SK-N-MC (cell line): Measurements from ENCODE around the gene EPN2.
"Not testable (repeated sequence)": the region's sequence is repeated elsewhere in the genome, so short reads cannot be mapped to it uniquely, and the experiment has no call there.

Experiments used
- DNase-seq: peaks from one replicate; pipeline ENCODE4 v3.0.0-alpha.2; 2011; ENCODE audit warnings: low read depth, low spot score
- H3K27ac ChIP-seq: fragments of 200-600 bp; sonication (generic); 2 replicates; pipeline ENCODE4 v1.5.1; 2016; ENCODE audit warnings: mixed run types
- H3K36me3 ChIP-seq: fragments of 200-600 bp; sonication (generic); 2 replicates; pipeline ENCODE4 v1.6.1; 2017; ENCODE audit warnings: antibody characterized with exemption, low read length, mixed read lengths; ENCODE audit not compliant: insufficient read depth
- H3K4me3 ChIP-seq: fragments of 200-600 bp; sonication (generic); 2 replicates; pipeline ENCODE4 v1.5.1; 2016
- H3K9ac ChIP-seq: fragments of 200-600 bp; sonication (generic); 2 replicates; pipeline ENCODE4 v1.8.0; 2017; ENCODE audit warnings: mixed run types, mixed read lengths; ENCODE audit not compliant: insufficient read length
- H3K9me3 ChIP-seq: fragments of 200-600 bp; sonication (generic); 2 replicates; pipeline ENCODE4 v1.6.1; 2017; ENCODE audit warnings: low read depth, mild to moderate bottlenecking, antibody characterized with exemption, low read length, moderate library complexity, mixed read lengths
- EZH2 ChIP-seq: fragments of 200-600 bp; sonication (generic); IDR thresholded peaks from one replicate; pipeline ENCODE4 v1.6.1; 2017; ENCODE audit warnings: antibody characterized with exemption
- FOXP2 ChIP-seq: optimal IDR thresholded peaks from 2 replicates; pipeline ENCODE3; 2011; ENCODE audit warnings: mild to moderate bottlenecking, moderate library complexity; ENCODE audit not compliant: insufficient read depth; ENCODE audit errors: extremely low read length, control extremely low read depth
- POLR2AphosphoS5 ChIP-seq: IDR thresholded peaks from 2 replicates; pipeline ENCODE4 v1.6.1; 2012; ENCODE audit warnings: mild to moderate bottlenecking, low read depth, low read length, borderline replicate concordance

Gene EPN2

GRCh38 chr17:19344311-19345066, 107.3 kb downstream of the EPN2 start:
- Histone ChIP-seq H3K36me3 (no peaks in the 10 kb centered on the region), H3K27ac (no peak overlapping the region), H3K4me3 (no peak overlapping the region), H3K9ac (no peak overlapping the region), H3K9me3 (no peaks in the 10 kb centered on the region)
- no peak for DNase-seq
- TF ChIP-seq POLR2AphosphoS5: no peak
- TF ChIP-seq FOXP2: no peak
- no peak for TF ChIP-seq EZH2

DNA sequence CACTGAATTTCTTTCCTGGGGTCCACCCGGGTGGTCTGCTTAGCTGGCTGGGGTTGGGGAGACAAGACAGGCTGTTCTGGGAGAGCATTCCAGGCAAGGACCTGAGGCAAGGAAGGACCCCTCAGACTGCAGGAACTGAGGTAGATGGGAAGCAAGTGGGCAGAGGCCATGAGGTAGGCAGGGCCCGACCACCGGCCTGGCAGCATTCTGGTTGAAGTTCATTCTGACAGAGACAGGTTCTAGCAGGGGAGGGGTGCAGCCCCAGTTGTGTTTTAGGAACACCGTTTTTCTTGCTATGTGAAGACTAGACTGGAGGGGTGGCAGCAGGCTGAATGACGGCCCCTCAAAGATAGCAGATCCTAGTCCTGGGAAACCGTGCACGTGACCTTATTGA, 107.9 kb downstream of the EPN2 start:
- Histone ChIP-seq H3K27ac (no peak overlapping the region), H3K4me3 (no peak overlapping the region), H3K9me3 (no peaks in the 10 kb centered on the region), H3K36me3 (no peaks in the 10 kb centered on the region), H3K9ac (no peak overlapping the region)
- TF ChIP-seq EZH2: no peak
- TF ChIP-seq FOXP2: no peak
- no peak for TF ChIP-seq POLR2AphosphoS5
- no peak for DNase-seq

GRCh38 chr17:19345486-19346350, 108.6 kb downstream of the EPN2 start:
- H3K9ac ChIP-seq: no peak overlapping the region
- H3K9me3 ChIP-seq: no peaks in the 10 kb centered on the region
- no peak for DNase-seq
- no peak for TF ChIP-seq EZH2
- no peak for TF ChIP-seq FOXP2
- TF ChIP-seq POLR2AphosphoS5: no peak
- H3K36me3 ChIP-seq: no peaks in the 10 kb centered on the region
- no peak overlapping the region for H3K27ac ChIP-seq
- H3K4me3 ChIP-seq: no peak overlapping the region

- Histone ChIP-seq H3K9me3 (no peaks in the 10 kb centered on the region), H3K36me3 (no peaks in the 10 kb centered on the region), H3K4me3 (no peak overlapping the region), H3K9ac (peak overlapping the region; percentile 26), H3K27ac (no peak overlapping the region)
- no peak for DNase-seq
- TF ChIP-seq POLR2AphosphoS5: no peak
- TF ChIP-seq EZH2: no peak
- no peak for TF ChIP-seq FOXP2
These were observed 109.4 kb downstream of the EPN2 start for GRCh38 chr17:19346351-19347255.

DNA sequence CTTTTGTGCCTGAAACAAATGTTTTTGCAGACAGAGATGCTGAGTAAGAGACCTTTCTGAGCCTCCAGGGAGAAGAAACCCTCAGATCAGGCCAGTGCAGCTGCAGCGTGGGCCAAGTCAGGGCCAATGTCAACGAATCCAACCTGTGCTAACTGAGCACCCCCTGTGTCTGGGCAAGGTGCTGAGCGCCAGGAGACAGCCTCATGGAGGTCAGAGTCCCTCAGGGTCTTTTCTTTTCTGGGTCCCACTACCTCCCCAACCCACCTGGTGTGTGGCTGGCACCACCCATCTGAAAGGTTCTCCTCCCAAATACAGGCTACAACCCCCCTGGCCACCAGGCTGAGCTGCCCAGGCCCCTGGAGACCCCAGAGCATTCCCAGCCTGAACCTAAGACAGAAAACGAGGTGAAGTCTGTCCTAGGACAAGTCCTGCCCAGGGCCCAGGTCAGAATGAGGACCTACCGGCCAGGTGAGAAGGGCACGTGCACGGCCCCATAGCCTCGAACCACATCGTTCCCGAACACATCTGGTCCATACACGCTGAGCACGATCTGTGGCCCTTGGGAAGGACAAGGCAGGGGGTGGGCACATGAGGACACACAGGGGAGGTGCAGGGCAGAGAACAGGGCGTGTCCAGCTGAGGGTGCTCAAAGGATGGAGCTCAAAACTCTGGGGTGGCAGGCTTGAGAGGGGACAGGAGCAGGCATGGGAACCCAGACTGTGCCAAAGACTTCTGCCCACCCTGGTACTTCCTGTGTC, 110.3 kb downstream of the EPN2 start:
- Histone ChIP-seq H3K36me3 (no peaks in the 10 kb centered on the region), H3K9me3 (no peaks in the 10 kb centered on the region), H3K9ac (no peak overlapping the region), H3K27ac (no peak overlapping the region), H3K4me3 (no peak overlapping the region)
- no peak for TF ChIP-seq EZH2
- no peak for TF ChIP-seq POLR2AphosphoS5
- TF ChIP-seq FOXP2: no peak
- no peak for DNase-seq

- Histone ChIP-seq H3K27ac (no peak overlapping the region), H3K36me3 (no peaks in the 10 kb centered on the region), H3K4me3 (no peak overlapping the region), H3K9me3 (no peaks in the 10 kb centered on the region), H3K9ac (no peak overlapping the region)
- TF ChIP-seq FOXP2: no peak
- TF ChIP-seq POLR2AphosphoS5: no peak
- TF ChIP-seq EZH2: no peak
- no peak for DNase-seq
These were observed 111.0 kb downstream of the EPN2 start for GRCh38 chr17:19348081-19348650.

- Histone ChIP-seq H3K9ac (no peak overlapping the region), H3K36me3 (no peaks in the 10 kb centered on the region), H3K4me3 (no peak overlapping the region), H3K27ac (no peak overlapping the region), H3K9me3 (no peaks in the 10 kb centered on the region)
- DNase-seq: no peak
- TF ChIP-seq POLR2AphosphoS5: no peak
- TF ChIP-seq FOXP2: no peak
- no peak for TF ChIP-seq EZH2
These were observed 111.6 kb downstream of the EPN2 start for GRCh38 chr17:19348806-19349205.

- DNase-seq, H3K9me3 ChIP-seq, H3K9ac ChIP-seq, H3K4me3 ChIP-seq, H3K36me3 ChIP-seq, H3K27ac ChIP-seq: not testable (repeated sequence)
These were observed 116.2 kb downstream of the EPN2 start for GRCh38 chr17:19353401-19353800.
